Stimulated activated CD8-positive, alpha-beta memory T cell treated with anti-CD3 and anti-CD28 coated beads, Interleukin-7, amount 100 ng/mL, for 1 hour (primary cell): ENCODE data around the gene KLK15.

Experiments
- DNase-seq, 2 donors: peaks; one replicate each; pipeline ENCODE4 v3.0.0-alpha.2; 2020; ENCODE audit warnings: low read depth in 2 of 2

Gene KLK15, protein sequence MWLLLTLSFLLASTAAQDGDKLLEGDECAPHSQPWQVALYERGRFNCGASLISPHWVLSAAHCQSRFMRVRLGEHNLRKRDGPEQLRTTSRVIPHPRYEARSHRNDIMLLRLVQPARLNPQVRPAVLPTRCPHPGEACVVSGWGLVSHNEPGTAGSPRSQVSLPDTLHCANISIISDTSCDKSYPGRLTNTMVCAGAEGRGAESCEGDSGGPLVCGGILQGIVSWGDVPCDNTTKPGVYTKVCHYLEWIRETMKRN

DNA sequence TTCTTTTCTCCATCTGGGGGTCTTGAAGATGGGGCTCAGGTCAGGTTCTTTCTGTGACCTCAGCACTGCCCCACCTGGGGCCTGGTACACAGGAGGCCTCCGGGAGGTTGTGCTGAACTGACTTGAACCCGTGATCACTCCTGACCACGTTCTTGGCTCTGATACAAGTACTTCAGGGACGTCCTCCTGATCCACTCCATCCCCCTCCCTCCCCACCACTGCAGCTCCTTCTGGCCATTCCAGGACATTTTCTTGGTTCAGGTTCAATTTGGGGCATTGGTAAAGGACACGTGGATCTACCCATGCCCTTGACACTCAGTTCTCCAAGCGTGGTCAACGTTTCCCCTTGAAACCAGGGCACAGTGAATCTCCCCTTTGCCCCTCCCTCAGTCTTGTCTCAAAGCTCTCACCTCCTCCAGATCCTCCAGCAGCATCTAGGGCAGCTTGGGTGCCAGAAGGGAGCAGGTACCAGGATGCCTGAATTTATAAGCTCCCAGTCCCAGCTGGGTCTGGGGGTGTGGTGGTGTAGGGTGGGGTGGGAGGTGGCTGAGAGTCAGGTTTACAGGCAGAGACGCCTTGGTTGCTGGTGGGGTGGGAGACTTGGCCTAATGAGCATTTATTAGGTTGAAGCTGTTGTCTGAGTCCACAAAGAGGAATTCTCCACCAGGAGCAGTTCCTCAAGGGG lies at the start of gene KLK15:
KLK15 (minus strand) TSS at position 458 of the 685 bp plus-strand sequence. CDS start 2,082 bp downstream, outside the sequence.
- DNase-seq: no peak

- no peak for DNase-seq
These were observed 48.8 kb upstream of the KLK15 start for GRCh38 chr19:50882188-50882587.

DNA sequence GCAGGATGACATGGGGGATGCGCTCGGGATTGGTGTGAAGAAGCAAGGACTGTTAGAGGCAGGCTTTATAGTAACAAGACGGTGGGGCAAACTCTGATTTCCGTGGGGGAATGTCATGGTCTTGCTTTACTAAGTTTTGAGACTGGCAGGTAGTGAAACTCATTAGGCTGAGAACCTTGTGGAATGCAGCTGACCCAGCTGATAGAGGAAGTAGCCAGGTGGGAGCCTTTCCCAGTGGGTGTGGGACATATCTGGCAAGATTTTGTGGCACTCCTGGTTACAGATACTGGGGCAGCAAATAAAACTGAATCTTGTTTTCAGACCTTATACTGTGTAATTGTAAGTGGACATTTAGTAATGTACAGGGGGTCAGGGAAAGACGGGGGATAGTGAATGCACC lies 46.9 kb upstream of the KLK15 start:
- DNase-seq: no peak

- no peak for DNase-seq
These were observed 45.5 kb upstream of the KLK15 start for GRCh38 chr19:50878851-50879250.

GRCh38 chr19:50877338-50877737 lies 44.0 kb upstream of the KLK15 start:
- DNase-seq: no peak

DNA sequence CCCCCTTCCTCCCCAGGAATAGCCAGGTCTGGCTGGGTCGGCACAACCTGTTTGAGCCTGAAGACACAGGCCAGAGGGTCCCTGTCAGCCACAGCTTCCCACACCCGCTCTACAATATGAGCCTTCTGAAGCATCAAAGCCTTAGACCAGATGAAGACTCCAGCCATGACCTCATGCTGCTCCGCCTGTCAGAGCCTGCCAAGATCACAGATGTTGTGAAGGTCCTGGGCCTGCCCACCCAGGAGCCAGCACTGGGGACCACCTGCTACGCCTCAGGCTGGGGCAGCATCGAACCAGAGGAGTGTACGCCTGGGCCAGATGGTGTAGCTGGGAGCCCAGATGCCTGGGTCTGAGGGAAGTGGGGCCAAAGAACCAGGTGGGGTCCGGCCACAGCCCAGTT lies 43.1 kb upstream of the KLK15 start:
- DNase-seq: no peak

DNA sequence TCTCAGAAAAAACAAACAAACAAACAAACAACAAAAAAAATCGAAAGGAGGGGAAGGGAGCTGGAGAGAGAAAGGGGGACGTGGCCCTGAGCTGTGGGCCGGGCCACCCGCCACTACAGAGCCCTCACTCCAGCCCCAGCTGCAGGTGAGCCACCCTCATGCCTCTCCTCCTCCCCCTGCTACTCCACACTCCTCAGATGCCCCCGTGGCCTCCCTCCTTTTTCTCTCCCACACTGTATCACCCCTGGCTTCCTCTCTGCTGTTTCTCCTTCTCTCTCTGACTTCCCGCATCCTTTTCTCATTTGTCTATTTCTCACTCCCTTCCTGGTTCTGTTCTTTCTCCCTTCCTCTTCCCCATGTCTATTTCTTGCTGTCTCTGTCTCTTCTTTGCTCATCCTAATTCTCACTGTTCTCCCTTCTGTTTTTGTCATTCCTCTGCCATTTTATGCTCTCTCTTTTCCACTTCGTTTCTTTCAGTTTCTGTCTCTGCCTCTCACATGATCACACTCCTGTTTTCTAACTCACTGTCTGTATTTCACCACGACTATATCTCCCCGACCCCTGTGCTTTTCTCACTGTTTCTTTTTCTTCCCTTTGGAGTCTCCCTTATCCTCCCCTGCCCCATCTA lies 42.5 kb upstream of the KLK15 start:
- DNase-seq: no peak

GRCh38 chr19:50874211-50874610 lies 40.8 kb upstream of the KLK15 start:
- no peak for DNase-seq

DNA sequence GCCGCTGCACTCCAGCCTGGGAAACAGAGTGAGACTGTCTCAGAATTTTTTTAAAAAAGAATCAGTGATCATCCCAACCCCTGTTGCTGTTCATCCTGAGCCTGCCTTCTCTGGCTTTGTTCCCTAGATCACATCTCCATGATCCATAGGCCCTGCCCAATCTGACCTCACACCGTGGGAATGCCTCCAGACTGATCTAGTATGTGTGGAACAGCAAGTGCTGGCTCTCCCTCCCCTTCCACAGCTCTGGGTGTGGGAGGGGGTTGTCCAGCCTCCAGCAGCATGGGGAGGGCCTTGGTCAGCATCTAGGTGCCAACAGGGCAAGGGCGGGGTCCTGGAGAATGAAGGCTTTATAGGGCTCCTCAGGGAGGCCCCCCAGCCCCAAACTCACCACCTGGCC lies 39.7 kb upstream of the KLK15 start, which contains the start of gene KLK2:
KLK2 (plus strand) TSS at position 384 of the 400 bp plus-strand sequence. CDS start 35 bp downstream, outside the sequence.
- no peak for DNase-seq

DNA sequence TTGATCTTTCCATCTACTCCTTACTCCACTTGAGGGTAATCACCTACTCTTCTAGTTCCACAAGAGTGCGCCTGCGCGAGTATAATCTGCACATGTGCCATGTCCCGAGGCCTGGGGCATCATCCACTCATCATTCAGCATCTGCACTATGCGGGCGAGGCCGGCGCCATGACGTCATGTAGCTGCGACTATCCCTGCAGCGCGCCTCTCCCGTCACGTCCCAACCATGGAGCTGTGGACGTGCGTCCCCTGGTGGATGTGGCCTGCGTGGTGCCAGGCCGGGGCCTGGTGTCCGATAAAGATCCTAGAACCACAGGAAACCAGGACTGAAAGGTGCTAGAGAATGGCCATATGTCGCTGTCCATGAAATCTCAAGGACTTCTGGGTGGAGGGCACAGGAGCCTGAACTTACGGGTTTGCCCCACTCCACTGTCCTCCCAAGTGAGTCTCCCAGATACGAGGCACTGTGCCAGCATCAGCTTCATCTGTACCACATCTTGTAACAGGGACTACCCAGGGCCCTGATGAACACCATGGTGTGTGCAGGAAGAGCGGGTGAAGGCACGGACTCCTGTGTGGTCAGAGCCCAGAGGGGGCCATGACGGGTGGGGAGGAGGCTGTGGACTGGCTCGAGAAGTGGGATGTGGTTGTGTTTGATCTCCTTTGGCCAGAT lies 37.2 kb upstream of the KLK15 start:
- DNase-seq: no peak

- no peak for DNase-seq
These were observed 36.1 kb upstream of the KLK15 start for GRCh38 chr19:50869479-50869878.

DNA sequence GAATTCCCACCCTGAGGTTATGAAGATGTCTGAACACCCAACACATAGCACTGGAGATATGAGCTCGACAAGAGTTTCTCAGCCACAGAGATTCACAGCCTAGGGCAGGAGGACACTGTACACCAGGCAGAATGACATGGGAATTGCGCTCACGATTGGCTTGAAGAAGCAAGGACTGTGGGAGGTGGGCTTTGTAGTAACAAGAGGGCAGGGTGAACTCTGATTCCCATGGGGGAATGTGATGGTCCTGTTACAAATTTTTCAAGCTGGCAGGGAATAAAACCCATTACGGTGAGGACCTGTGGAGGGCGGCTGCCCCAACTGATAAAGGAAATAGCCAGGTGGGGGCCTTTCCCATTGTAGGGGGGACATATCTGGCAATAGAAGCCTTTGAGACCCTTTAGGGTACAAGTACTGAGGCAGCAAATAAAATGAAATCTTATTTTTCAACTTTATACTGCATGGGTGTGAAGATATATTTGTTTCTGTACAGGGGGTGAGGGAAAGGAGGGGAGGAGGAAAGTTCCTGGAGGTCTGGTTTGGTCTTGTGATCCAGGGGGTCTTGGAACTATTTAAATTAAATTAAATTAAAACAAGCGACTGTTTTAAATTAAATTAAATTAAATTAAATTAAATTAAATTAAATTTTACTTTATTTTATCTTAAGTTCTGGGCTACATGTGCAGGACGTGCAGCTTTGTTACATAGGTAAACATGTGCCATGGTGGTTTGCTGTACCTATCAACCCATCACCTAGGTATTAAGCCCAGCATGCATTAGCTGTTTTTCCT lies 28.3 kb upstream of the KLK15 start:
- DNase-seq: no peak

GRCh38 chr19:50861010-50861409 lies 27.6 kb upstream of the KLK15 start:
- DNase-seq: no peak

DNA sequence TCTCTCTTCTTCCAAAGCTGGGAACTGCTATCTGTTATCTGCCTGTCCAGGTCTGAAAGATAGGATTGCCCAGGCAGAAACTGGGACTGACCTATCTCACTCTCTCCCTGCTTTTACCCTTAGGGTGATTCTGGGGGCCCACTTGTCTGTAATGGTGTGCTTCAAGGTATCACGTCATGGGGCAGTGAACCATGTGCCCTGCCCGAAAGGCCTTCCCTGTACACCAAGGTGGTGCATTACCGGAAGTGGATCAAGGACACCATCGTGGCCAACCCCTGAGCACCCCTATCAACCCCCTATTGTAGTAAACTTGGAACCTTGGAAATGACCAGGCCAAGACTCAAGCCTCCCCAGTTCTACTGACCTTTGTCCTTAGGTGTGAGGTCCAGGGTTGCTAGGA lies 26.5 kb upstream of the KLK15 start:
- no peak for DNase-seq

DNA sequence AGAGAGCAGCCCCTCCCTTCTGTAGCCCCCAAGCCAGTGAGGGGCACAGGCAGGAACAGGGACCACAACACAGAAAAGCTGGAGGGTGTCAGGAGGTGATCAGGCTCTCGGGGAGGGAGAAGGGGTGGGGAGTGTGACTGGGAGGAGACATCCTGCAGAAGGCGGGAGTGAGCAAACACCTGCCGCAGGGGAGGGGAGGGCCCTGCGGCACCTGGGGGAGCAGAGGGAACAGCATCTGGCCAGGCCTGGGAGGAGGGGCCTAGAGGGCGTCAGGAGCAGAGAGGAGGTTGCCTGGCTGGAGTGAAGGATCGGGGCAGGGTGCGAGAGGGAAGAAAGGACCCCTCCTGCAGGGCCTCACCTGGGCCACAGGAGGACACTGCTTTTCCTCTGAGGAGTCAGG lies 25.5 kb upstream of the KLK15 start:
- no peak for DNase-seq

- DNase-seq: no peak
These were observed 24.0 kb upstream of the KLK15 start for GRCh38 chr19:50857366-50857765.

GRCh38 chr19:50854636-50855410 lies 21.4 kb upstream of the KLK15 start, which contains the start of gene KLK3:
Gene KLK3 (plus strand): TSS chr19:50854915. CDS start chr19:50854956, 41 bp downstream.
- no peak for DNase-seq

- DNase-seq: no peak
These were observed 18.2 kb upstream of the KLK15 start for GRCh38 chr19:50851620-50852019.

DNA sequence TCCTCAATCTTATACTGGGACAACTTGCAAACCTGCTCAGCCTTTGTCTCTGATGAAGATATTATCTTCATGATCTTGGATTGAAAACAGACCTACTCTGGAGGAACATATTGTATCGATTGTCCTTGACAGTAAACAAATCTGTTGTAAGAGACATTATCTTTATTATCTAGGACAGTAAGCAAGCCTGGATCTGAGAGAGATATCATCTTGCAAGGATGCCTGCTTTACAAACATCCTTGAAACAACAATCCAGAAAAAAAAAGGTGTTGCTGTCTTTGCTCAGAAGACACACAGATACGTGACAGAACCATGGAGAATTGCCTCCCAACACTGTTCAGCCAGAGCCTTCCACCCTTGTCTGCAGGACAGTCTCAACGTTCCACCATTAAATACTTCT lies 17.4 kb upstream of the KLK15 start:
- DNase-seq: no peak

GRCh38 chr19:50844296-50844935 lies 11.0 kb upstream of the KLK15 start:
- DNase-seq: no peak
